ENCODE data around the gene EPHB1. TPM values are rescaled to one million over a fixed set of nuclear protein-coding genes. Genes with fewer than 3 reads are reported as not detected.
A peak's percentile ranks its signal among the peaks of the same experiment; 100 is the strongest.

The EPHB1 gene
- total and polyA plus RNA-seq, 4 donors: 0.23 to 1.7 (median 0.52) TPM

DNA sequence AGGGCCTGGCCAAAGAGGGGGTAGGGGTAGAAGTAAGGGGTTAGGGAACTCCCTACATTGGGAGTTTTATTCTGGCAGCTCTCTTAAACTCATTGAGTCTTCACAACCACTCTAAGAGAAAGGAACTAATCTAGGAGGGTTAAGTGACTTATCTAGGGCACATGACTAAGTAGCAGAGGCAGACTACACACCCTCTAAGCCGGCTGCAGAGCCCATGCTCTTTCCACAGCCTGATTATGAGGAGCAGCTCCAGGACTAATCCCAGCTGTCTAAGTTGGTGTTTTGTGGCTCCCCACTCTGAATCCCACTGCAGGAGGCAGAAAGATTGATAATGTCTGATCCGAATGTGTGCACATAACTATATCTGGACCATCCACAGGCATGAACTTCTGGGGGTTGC is 374.6 kb downstream of the EPHB1 start:
- TF ChIP-seq YY1 (IDR thresholded peaks at IDR 0.05): no peak
- TF ChIP-seq, protein P1, sequence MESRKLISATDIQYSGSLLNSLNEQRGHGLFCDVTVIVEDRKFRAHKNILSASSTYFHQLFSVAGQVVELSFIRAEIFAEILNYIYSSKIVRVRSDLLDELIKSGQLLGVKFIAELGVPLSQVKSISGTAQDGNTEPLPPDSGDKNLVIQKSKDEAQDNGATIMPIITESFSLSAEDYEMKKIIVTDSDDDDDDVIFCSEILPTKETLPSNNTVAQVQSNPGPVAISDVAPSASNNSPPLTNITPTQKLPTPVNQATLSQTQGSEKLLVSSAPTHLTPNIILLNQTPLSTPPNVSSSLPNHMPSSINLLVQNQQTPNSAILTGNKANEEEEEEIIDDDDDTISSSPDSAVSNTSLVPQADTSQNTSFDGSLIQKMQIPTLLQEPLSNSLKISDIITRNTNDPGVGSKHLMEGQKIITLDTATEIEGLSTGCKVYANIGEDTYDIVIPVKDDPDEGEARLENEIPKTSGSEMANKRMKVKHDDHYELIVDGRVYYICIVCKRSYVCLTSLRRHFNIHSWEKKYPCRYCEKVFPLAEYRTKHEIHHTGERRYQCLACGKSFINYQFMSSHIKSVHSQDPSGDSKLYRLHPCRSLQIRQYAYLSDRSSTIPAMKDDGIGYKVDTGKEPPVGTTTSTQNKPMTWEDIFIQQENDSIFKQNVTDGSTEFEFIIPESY (IDR thresholded peaks at IDR 0.05): no peak
- no peaks in the 10 kb centered on the region for H3K27me3 ChIP-seq (ENCODE audit: control insufficient read depth in 4 of 4, insufficient read depth in 4 of 4, low read length in 3 of 4)
- H3K4me1 ChIP-seq (ENCODE audit: control insufficient read depth in 4 of 4, insufficient read depth in 4 of 4, low read length in 3 of 4): peaks cover 3 to 39% (median 30%) of the 10 kb centered on the region in 4 donors
- H3K27ac ChIP-seq (ENCODE audit: low read depth in 1 of 2, low read length in 2 of 2): peak overlapping the region in 1 of 2 donors; percentile 56
- H3K36me3 ChIP-seq (ENCODE audit: control insufficient read depth in 4 of 4, insufficient read depth in 3 of 4, low read depth in 1 of 4, low read length in 3 of 4): no peaks in the 10 kb centered on the region
- H3K9ac ChIP-seq (ENCODE audit: low read depth in 1 of 2, low read length in 2 of 2): no peak overlapping the region
- H3K9me3 ChIP-seq (ENCODE audit: control insufficient read depth in 4 of 4, low read length in 3 of 4): peaks cover 0 to 7% (median 3%) of the 10 kb centered on the region in 4 donors
- WGBS: 82% methylated on average over 2 of the region's 2 CpGs
- no peak overlapping the region for H3K4me3 ChIP-seq (ENCODE audit: low read depth in 1 of 3, low read length in 3 of 3)
- no peak for DNase-seq (ENCODE audit: low spot score)

DNA sequence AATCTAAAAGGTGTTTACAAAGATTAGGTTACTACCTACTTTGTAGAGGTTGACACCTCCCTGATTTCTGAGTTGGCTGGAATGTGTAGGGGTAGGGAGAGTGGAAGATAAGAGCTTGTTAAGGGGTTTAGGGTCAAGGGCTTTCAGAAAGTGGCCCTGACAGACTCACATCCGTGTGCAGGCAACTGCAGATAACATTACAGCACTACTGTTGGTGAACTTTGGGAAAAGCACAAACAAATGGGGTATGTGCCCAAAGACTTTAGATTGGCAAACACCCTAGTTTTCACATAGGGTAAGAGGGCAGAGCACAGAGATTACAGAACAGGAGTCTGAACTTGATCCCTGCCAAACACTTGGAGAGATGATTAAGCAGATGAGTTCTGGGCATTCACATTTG is 375.7 kb downstream of the EPHB1 start:
- Histone ChIP-seq H3K27me3 (ENCODE audit: control insufficient read depth in 4 of 4, insufficient read depth in 4 of 4, low read length in 3 of 4) (no peaks in the 10 kb centered on the region), H3K4me1 (ENCODE audit: control insufficient read depth in 4 of 4, insufficient read depth in 4 of 4, low read length in 3 of 4) (peaks cover 3 to 39% (median 30%) of the 10 kb centered on the region in 4 donors), H3K9me3 (ENCODE audit: control insufficient read depth in 4 of 4, low read length in 3 of 4) (peaks cover 0 to 7% (median 3%) of the 10 kb centered on the region in 4 donors), H3K27ac (ENCODE audit: low read depth in 1 of 2, low read length in 2 of 2) (peak overlapping the region; percentile 52), H3K36me3 (ENCODE audit: control insufficient read depth in 4 of 4, insufficient read depth in 3 of 4, low read depth in 1 of 4, low read length in 3 of 4) (no peaks in the 10 kb centered on the region), H3K9ac (ENCODE audit: low read depth in 1 of 2, low read length in 2 of 2) (no peak overlapping the region), H3K4me3 (ENCODE audit: low read depth in 1 of 3, low read length in 3 of 3) (no peak overlapping the region)
- peak; percentile 72 to 75 for TF ChIP-seq RAD21 (IDR thresholded peaks at IDR 0.05)
- peak; percentile 75 for TF ChIP-seq YY1 (IDR thresholded peaks at IDR 0.05)
- TF ChIP-seq FOXA1 (IDR thresholded peaks at IDR 0.05): peak; percentile 73
- peak; percentile 51 to 80 for TF ChIP-seq JUND (IDR thresholded peaks at IDR 0.05)
- TF ChIP-seq EGR1 (IDR thresholded peaks at IDR 0.05; ENCODE audit: low read depth in 2 of 2): peak in 1 of 2 donors; percentile 12
- TF ChIP-seq, protein P2, sequence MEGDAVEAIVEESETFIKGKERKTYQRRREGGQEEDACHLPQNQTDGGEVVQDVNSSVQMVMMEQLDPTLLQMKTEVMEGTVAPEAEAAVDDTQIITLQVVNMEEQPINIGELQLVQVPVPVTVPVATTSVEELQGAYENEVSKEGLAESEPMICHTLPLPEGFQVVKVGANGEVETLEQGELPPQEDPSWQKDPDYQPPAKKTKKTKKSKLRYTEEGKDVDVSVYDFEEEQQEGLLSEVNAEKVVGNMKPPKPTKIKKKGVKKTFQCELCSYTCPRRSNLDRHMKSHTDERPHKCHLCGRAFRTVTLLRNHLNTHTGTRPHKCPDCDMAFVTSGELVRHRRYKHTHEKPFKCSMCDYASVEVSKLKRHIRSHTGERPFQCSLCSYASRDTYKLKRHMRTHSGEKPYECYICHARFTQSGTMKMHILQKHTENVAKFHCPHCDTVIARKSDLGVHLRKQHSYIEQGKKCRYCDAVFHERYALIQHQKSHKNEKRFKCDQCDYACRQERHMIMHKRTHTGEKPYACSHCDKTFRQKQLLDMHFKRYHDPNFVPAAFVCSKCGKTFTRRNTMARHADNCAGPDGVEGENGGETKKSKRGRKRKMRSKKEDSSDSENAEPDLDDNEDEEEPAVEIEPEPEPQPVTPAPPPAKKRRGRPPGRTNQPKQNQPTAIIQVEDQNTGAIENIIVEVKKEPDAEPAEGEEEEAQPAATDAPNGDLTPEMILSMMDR (IDR thresholded peaks at IDR 0.05; ENCODE audit: low read depth, low read length, missing input control): no peak
- TF ChIP-seq ATF3 (IDR thresholded peaks at IDR 0.05): no peak
- TF ChIP-seq RXRA (IDR thresholded peaks at IDR 0.05): peak; percentile 80 to 95
- TF ChIP-seq GABPA (IDR thresholded peaks at IDR 0.05 in 1 of 2, conservative IDR thresholded peaks at IDR 0.05 in 1 of 2): peak in 1 of 2 donors; percentile 22
- peak; percentile 79 for TF ChIP-seq MAX (IDR thresholded peaks at IDR 0.05)
- TF ChIP-seq, protein P3, sequence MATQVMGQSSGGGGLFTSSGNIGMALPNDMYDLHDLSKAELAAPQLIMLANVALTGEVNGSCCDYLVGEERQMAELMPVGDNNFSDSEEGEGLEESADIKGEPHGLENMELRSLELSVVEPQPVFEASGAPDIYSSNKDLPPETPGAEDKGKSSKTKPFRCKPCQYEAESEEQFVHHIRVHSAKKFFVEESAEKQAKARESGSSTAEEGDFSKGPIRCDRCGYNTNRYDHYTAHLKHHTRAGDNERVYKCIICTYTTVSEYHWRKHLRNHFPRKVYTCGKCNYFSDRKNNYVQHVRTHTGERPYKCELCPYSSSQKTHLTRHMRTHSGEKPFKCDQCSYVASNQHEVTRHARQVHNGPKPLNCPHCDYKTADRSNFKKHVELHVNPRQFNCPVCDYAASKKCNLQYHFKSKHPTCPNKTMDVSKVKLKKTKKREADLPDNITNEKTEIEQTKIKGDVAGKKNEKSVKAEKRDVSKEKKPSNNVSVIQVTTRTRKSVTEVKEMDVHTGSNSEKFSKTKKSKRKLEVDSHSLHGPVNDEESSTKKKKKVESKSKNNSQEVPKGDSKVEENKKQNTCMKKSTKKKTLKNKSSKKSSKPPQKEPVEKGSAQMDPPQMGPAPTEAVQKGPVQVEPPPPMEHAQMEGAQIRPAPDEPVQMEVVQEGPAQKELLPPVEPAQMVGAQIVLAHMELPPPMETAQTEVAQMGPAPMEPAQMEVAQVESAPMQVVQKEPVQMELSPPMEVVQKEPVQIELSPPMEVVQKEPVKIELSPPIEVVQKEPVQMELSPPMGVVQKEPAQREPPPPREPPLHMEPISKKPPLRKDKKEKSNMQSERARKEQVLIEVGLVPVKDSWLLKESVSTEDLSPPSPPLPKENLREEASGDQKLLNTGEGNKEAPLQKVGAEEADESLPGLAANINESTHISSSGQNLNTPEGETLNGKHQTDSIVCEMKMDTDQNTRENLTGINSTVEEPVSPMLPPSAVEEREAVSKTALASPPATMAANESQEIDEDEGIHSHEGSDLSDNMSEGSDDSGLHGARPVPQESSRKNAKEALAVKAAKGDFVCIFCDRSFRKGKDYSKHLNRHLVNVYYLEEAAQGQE (IDR thresholded peaks at IDR 0.05): peak; percentile 85
- TF ChIP-seq SP1 (IDR thresholded peaks at IDR 0.05): peak; percentile 73
- TF ChIP-seq NR2F2 (IDR thresholded peaks at IDR 0.05): no peak
- no peak for TF ChIP-seq TAF1 (conservative IDR thresholded peaks at IDR 0.05)
- TF ChIP-seq, protein P1 (IDR thresholded peaks at IDR 0.05): peak; percentile 78
- peak; percentile 91 to 97 for TF ChIP-seq HNF4A (conservative IDR thresholded peaks at IDR 0.05)
- peak; percentile 55 for TF ChIP-seq HNF4G (IDR thresholded peaks at IDR 0.05)
- peak; percentile 57 for TF ChIP-seq FOXA2 (IDR thresholded peaks at IDR 0.05)
- DNase-seq (ENCODE audit: low spot score): no peak
- 18% methylated on average over 1 of the region's 1 CpG for WGBS
